ENCODE results near the gene CWF19L1. TPM values are rescaled to one million over a fixed set of nuclear protein-coding genes. Genes with fewer than 3 reads are reported as not detected.
A peak's percentile ranks its signal among the peaks of the same experiment; 100 is the strongest.
"Not testable (repeated sequence)": the region's sequence is repeated elsewhere in the genome, so short reads cannot be mapped to it uniquely, and the experiment has no call there.

The CWF19L1 gene
- polyA plus RNA-seq (ENCODE audit: insufficient read depth in 1 of 5, insufficient read length in 5 of 5, low replicate concordance in 1 of 5) = 10 to 100 TPM; 28.3 to 35.7 (median 33.8) TPM
- long read RNA-seq, donor 1, partial matches to known transcripts = 0 of 1 reads
- long read RNA-seq, donor 1, other reads (novel, unspliced or antisense) = 0 of 1 reads
- long read RNA-seq, donor 2 = 0 reads
- long read RNA-seq, donor 3, partial matches to known transcripts = 0 of 2 reads
- long read RNA-seq, donor 3, other reads (novel, unspliced or antisense) = 0 of 2 reads
- long read RNA-seq, donor 4, partial matches to known transcripts = 0 of 1 reads
- long read RNA-seq, donor 4, other reads (novel, unspliced or antisense) = 0 of 1 reads
- long read RNA-seq, donor 5, partial matches to known transcripts = 0 of 1 reads
- long read RNA-seq, donor 5, other reads (novel, unspliced or antisense) = 0 of 1 reads
- long read RNA-seq, donor 6, partial matches to known transcripts = 0 of 3 reads
- long read RNA-seq, donor 6, other reads (novel, unspliced or antisense) = 0 of 3 reads
- long read RNA-seq, donor 7 = 0 reads
- long read RNA-seq, donor 8, partial matches to known transcripts = 0 of 1 reads
- long read RNA-seq, donor 8, other reads (novel, unspliced or antisense) = 0 of 1 reads

GRCh38 chr10:100267239-100268104 lies at the start of gene CWF19L1:
Gene CWF19L1 (minus strand): TSS chr10:100267638. CDS start chr10:100267593, 45 bp downstream.
- DNase-seq = peak; percentile 81 to 84

- no peak for DNase-seq
Measured at GRCh38 chr10:100315615-100316014, 48.2 kb upstream of the CWF19L1 start.

DNA sequence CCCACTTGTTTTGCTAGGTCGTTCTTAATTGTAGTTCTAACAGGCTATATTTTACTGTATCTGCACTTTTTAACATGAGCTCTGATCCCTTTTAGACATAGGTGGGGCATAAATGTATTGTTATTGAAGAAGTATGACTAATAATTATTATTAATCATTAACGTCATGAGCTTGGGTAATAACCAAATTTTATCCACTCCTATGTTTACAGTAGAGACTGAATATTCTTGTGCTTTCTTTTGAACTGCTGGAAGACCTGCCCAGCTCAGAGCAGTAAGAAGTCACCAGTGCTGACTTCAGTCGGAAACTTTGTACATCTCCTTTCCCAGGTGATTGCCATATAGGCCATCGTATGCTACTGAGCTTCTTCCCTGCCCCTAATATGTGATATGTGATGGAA lies 43.9 kb upstream of the CWF19L1 start:
- no peak for DNase-seq

- no peak for DNase-seq
Measured at GRCh38 chr10:100307684-100308083, 40.2 kb upstream of the CWF19L1 start.

DNA sequence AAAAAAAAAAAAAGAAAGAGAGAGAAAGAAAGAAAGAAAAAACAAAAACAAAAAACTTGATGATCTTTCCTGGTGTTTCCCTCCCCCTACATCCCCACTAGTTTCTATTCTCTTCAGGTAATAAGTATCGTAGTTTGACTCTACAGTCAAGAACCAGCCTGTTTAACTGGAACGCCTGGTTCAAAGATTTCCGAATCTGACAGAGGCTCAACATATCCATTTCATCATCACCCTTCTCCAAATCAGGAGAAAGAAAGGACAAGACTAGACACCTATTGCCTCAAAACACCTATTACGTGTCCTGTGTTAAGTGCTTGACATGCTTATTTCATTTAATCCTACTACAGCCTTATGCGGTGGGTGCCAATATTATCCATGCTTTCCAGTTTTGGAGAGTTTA lies 39.4 kb upstream of the CWF19L1 start:
- DNase-seq = no peak

GRCh38 chr10:100304414-100304813 lies 37.0 kb upstream of the CWF19L1 start:
- DNase-seq = no peak

- no peak for DNase-seq
Measured at GRCh38 chr10:100303724-100304319, 36.4 kb upstream of the CWF19L1 start.

DNA sequence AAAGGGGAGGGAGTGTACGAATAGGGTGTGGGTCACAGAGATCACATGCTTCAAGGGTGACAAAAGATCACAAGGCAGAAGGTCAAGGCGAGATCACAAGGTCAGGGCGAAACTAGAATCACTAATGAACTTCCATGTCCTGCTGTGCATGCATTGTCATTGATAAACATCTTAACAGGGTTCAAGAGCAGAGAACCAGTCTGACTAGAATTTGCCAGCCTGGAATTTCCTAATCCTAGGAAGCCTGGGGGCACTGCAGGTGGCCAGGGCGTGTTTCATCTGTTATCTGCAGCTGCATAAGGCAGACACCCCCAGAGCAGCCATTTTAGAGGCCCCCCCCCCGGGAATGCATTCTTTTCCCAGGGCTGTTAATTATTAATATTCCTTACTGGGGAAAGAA lies 33.7 kb upstream of the CWF19L1 start:
- DNase-seq = not testable (repeated sequence)

- no peak for DNase-seq
Measured at GRCh38 chr10:100297242-100297641, 29.8 kb upstream of the CWF19L1 start.

DNA sequence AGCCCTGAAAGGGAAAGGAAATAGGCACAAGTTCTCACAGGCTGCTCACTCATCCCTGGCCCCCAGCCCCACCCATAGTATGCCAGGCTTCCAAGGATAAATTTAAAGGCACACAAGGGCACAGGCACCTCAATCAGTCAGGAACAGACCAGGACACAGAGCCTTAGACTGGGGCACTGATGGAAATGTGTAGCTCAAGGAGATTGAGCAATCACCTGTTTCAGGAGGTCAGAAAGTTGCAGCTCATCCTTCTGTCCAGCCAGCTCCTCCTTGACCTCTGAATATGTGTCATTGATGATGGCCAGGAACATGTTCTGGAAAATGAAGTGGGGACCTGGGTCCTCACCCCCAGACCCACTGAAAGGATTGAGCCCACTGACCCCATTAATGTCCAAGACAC lies 25.6 kb upstream of the CWF19L1 start:
- no peak for DNase-seq

DNA sequence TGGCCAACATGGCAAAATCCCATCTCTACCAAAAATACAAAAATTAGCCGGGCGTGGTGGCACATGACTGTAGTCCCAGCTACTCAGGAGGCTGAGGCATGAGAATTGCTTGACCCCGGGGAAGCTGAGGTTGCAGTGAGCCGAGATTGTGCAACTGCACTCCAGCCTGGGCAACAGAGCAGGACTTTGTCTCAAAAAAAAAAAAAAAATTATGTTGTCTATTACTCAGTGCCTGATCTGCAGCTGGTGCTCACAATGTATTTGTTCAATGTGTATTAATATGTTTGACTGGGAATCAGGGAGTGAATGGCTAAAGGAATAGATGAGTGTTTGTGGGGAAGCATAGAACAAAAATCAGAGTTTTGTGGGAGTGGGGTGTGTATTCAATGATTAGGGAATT lies 24.9 kb upstream of the CWF19L1 start:
- not testable (repeated sequence) for DNase-seq

GRCh38 chr10:100291356-100291755 lies 23.9 kb upstream of the CWF19L1 start:
- DNase-seq = no peak

- DNase-seq = no peak
Measured at GRCh38 chr10:100289641-100290040, 22.2 kb upstream of the CWF19L1 start.

DNA sequence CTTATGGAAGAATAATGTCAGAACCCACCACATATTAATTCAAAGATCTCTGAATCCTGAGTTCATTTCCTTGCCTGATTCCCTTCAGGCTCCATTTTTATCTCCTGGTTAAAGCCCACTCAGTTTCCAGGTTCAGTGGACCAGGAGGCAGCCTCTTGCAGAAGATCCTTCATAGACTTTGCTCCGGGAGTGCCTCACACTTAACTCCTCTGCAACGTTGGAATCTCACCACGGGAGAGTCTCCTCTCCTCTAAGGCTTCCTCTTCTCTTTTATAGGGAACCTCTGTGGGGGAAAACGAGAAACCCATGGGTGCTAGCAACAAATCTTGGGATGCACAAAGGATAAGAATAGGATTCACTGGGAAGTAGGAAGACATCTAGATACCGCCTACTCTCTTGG lies 20.8 kb upstream of the CWF19L1 start:
- no peak for DNase-seq

GRCh38 chr10:100287756-100288155 lies 20.3 kb upstream of the CWF19L1 start:
- DNase-seq = no peak

DNA sequence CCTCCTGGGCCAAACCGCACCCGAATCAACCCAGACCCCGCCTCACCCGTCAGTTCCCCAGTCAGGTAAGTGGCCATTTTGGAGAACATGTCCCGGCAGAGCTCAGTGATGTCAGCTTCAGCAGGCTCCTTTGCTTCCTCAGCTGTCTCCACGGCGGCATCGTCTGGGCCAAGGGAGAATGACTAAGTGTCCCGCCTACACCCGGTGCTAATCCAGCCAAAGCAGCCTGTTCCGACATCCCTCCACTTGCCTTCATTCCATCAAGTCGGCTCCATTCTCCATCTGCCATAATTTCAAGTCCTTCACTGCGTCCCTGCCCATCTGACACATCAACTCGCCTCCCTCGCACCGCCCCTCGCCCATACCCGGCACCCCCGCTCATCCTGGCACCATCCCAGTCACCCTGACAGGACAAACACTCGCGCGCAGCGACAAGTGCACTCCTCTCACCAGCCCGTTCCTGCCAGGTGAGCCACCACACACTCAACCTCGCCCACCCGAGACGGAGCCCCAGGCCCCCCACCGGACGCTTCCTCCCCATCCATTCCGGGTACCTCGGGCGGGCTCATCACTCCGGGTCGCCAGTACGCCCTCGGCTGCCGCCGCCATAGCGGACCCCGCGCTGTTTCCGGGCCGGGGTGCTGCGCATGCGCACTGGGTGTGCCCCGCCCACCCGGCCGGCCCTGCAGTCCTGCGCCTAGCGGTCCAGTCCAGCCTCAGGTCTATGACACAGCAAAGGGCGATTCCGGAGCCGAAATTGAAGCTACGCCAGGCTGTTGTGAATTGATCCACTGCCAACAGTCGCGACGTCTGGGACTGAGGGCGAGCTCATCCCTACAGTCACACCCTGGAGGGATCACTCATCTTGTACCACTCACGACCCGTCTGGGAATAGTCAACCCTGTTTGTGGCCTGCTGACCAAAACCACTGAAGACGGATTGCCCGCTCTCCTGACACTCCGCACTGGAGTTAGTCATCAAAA lies 18.9 kb upstream of the CWF19L1 start, which contains the start of gene BLOC1S2:
BLOC1S2 (minus strand) TSS at position 630 of the 983 bp plus-strand sequence; CDS start at position 609, 21 bp downstream.
- peak; percentile 81 to 83 for DNase-seq

DNA sequence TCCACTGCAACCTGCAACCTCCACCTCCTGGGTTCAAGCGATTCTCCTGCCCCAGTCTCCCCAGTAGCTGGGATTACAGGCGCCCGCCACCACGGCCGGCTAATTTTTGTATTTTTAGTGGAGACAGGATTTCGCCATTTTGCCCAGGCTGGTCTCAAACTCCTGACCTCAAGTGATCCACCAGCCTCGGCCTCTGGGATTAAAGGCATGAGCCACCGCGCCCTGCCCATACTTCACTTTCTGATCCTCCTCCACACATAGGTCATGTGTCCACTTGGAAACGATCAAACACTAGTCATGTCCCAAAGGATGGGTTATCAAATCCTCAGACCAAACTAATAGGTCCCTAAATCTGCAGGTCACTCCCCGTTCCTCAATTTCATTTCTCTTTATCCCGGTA lies 17.9 kb upstream of the CWF19L1 start:
- DNase-seq = not testable (repeated sequence)

DNA sequence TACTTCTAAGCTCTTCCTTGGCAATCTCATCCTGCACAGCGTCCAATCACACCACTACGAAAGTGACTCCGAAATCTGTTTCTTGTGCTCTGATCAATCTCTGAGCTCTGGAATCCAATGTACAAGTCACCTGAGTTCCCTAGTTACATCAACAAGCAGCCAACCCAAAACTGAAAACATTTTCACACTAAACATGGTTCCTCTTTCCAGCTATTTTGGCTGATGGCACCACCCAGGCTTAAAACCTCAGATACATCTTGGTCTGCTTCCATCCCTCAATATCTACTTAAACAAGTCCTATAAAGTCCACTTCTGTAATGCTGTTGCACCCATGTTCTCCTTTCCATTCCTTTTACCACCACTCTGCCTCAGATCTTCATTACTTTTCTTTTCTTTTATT lies 15.5 kb upstream of the CWF19L1 start:
- no peak for DNase-seq

DNA sequence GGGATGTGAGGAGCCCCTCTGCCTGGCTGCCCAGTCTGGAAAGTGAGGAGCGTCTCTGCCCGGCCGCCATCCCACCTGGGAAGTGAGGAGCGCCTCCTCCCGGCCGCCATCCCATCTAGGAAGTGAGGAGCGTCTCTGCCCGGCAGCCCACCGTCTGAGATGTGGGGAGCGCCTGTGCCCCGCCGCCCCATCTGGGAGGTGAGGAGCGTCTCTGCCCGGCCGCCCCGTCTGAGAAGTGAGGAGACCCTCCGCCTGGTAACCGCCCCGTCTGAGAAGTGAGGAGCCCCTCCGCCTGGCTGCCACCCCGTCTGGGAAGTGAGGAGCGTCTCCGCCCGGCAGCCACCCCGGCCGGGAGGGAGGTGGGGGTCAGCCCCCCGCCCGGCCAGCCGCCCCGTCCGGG lies 9.5 kb upstream of the CWF19L1 start:
- DNase-seq = not testable (repeated sequence)

DNA sequence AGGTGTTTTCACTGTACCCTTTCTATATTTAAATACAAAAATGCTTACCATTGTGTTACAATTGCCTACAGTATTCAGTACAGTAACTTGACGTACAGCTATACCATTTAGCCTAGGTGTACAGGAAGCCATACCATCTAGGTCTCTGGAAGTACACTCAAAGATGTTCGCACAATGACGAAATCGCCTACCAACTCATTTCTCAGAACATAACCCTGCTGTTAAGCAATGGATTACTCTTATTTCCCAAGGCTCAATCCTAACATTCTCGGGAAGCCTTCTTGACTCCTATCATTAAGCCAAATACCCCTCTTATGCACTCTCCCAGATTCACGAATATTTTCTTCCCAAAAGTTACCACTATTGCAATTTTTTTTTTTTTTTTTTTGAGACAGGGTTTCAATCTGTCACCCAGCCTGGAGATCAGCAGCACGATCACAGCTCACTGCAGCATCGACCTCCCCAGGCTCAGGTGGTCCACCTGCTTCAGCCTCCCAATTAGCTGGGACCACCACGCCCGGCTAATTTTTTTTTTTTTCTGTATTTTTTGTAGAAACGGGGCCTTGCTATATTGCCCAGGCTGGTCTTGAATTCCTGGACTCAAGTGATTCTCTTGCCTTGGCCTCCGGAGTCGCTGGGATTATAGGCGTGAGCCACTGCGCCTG lies 1.5 kb downstream of the CWF19L1 start:
- DNase-seq = no peak

All from right lung (tissue), 10 donors.